PC-3 (cell line): Measurements from ENCODE around the gene STUB1. TPM values are rescaled to one million over a fixed set of nuclear protein-coding genes. Genes with fewer than 3 reads are reported as not detected.

Experiments used
- ATAC-seq: fragments of 200-7000 bp; cut with Tn5 transposase; 2 replicates; pipeline ENCODE4 v1.9.1; 2020; ENCODE audit warnings: mild to moderate bottlenecking, moderate library complexity
- BruUV-seq: library from RNA; stranded (reverse); fragments of 400-500 nt; replicated peaks from 2 replicates; lab custom pipeline; 2021; lab: Mats Ljungman, UMichigan
- CTCF ChIA-PET: fragments of 300-600 bp; sonication (Branson Sonifier 250); formaldehyde crosslinking; loops from one replicate; lab custom pipeline; 2022; ENCODE audit warnings: antibody characterized with exemption; lab: Charles Lee
- POLR2A ChIA-PET: fragments of 300-600 bp; sonication (Branson Sonifier 250); formaldehyde crosslinking; loops from one replicate; lab custom pipeline; 2022; ENCODE audit warnings: antibody characterized with exemption; ENCODE audit not compliant: unreplicated experiment; lab: Charles Lee
- DNase-seq: peaks from one replicate; pipeline ENCODE4 v3.0.0-alpha.2; 2015
- H2AFZ ChIP-seq: fragments of 300-600 bp; sonication (generic); 2 replicates; pipeline ENCODE4 v1.6.0; 2016; ENCODE audit warnings: antibody characterized with exemption, low read length
- H3F3A ChIP-seq: fragments of 300-600 bp; sonication (generic); one replicate; pipeline ENCODE4 v1.6.0; 2017; ENCODE audit warnings: antibody characterized with exemption, low read length, control low read depth, mild to moderate bottlenecking; ENCODE audit not compliant: unreplicated experiment
- H3K27ac ChIP-seq: fragments of 300-600 bp; sonication (generic); 2 replicates; pipeline ENCODE4 v1.5.1; 2016; ENCODE audit warnings: mild to moderate bottlenecking, low read length
- H3K27me3 ChIP-seq: fragments of 300-600 bp; sonication (generic); 2 replicates; pipeline ENCODE4 v1.6.1; 2016; ENCODE audit warnings: low read length, mixed read lengths
- H3K36me3 ChIP-seq: fragments of 300-600 bp; sonication (generic); 2 replicates; pipeline ENCODE4 v1.6.1; 2016; ENCODE audit warnings: low read depth, mixed run types, low read length, mixed read lengths
- H3K4me1 ChIP-seq: fragments of 300-600 bp; sonication (generic); 2 replicates; pipeline ENCODE4 v1.5.1; 2016; ENCODE audit warnings: low read length; ENCODE audit not compliant: insufficient read depth
- H3K4me2 ChIP-seq: fragments of 300-600 bp; sonication (generic); 2 replicates; pipeline ENCODE4 v1.6.0; 2016; ENCODE audit warnings: low read length
- H3K4me3 ChIP-seq: fragments of 300-600 bp; sonication (generic); 2 replicates; pipeline ENCODE4 v1.5.1; 2016; ENCODE audit warnings: mild to moderate bottlenecking, low read length, mixed read lengths
- H3K79me2 ChIP-seq: fragments of 300-600 bp; sonication (generic); 2 replicates; pipeline ENCODE4 v1.6.1; 2017; ENCODE audit warnings: low read length, mixed read lengths
- H3K9ac ChIP-seq: fragments of 300-600 bp; sonication (generic); 2 replicates; pipeline ENCODE4 v1.6.0; 2016; ENCODE audit warnings: mild to moderate bottlenecking, low read length
- H3K9me2 ChIP-seq: fragments of 300-600 bp; sonication (generic); replicated peaks from 2 replicates; pipeline ENCODE4 v1.6.1; 2016; ENCODE audit warnings: mixed run types, low read length, mixed read lengths
- H3K9me3 ChIP-seq: fragments of 300-600 bp; sonication (generic); 2 replicates; pipeline ENCODE4 v1.6.1; 2016; ENCODE audit warnings: low read length, mixed read lengths
- H4K20me1 ChIP-seq: fragments of 300-600 bp; sonication (generic); 2 replicates; pipeline ENCODE4 v1.6.1; 2016; ENCODE audit warnings: low read length, mixed read lengths
- CTCF ChIP-seq: fragments of 300-600 bp; sonication (generic); conservative IDR thresholded peaks from 2 replicates; pipeline ENCODE4 v1.5.1; 2017; ENCODE audit warnings: antibody characterized with exemption, low read depth, mild to moderate bottlenecking, low read length
- EZH2 ChIP-seq: fragments of 300-600 bp; sonication (generic); IDR thresholded peaks from one replicate; pipeline ENCODE4 v1.6.1; 2017; ENCODE audit warnings: antibody characterized with exemption, mild to moderate bottlenecking, low read length; ENCODE audit not compliant: unreplicated experiment
- EZH2phosphoT487 ChIP-seq: fragments of 300-600 bp; sonication (generic); IDR thresholded peaks from 2 replicates; pipeline ENCODE4 v1.6.1; 2018; ENCODE audit warnings: mild to moderate bottlenecking, antibody characterized with exemption, low read length, borderline replicate concordance
- intact Hi-C: fragments of 100-400 bp; cut with micrococcal nuclease; formaldehyde crosslinking; loops from 2 replicates; pipeline ENCODE4 v1.9.0; 2023
- total RNA-seq: library from RNA; depleted of rRNA; stranded (reverse); fragments of >200 nt; gene quantifications from 2 replicates; pipeline ENCODE4 v1.2.3, GENCODE V29; 2014

Gene STUB1
- total RNA-seq, 1 experiment from 2014 or later, result 152 TPM

GRCh38 chr16:638836-639235 is 41.4 kb upstream of the STUB1 start:
- DNase-seq, result no peak
- Histone ChIP-seq H3K4me3 (no peak overlapping the region), H3K36me3 (no peaks in the 10 kb centered on the region), H3K27me3 (no peaks in the 10 kb centered on the region), H3K4me1 (peaks cover 12% of the 10 kb centered on the region; the same call in 1 of the 2 replicates), H3K27ac (no peak overlapping the region), H3K9me2 (no peaks in the 10 kb centered on the region), H3K9me3 (no peaks in the 10 kb centered on the region), H3K9ac (no peak overlapping the region), H3K4me2 (no peak overlapping the region), H3K79me2 (peaks cover 28% of the 10 kb centered on the region), H3F3A (no peaks in the 10 kb centered on the region), H4K20me1 (no peaks in the 10 kb centered on the region), H2AFZ (no peak overlapping the region)
- CTCF ChIA-PET, result no interaction called here
- BruUV-seq, result no TSS peak
- no peak for TF ChIP-seq EZH2phosphoT487
- no peak for TF ChIP-seq EZH2
- no peak for TF ChIP-seq CTCF
- no peak for ATAC-seq
- POLR2A ChIA-PET, result no interaction called here
- intact Hi-C loops, result loop anchor here (5.0 kb wide), 1 partner anchor 52 kb away; no protein-coding TSS in a partner anchor

DNA sequence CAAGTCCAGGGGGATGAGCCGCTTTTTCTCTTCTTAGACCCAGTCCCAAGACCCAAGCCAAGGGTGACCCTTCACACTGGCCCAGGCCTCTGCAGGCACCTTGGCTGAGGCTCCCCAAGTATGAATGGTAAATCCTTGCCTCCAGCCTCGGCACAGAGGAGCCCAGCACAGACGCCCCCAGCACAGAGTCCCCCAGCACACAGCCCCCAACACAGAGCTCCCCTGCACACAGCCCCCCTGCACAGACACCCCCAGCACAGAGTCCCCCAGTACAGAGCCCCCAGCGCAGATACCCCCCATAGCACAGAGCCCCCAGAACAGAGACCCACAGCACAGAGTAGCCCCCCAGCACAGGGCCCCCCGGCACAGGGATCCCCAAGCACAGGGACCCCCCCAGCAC is 39.6 kb upstream of the STUB1 start:
- Histone ChIP-seq H4K20me1 (no peaks in the 10 kb centered on the region), H3K27ac (no peak overlapping the region), H3K79me2 (peaks cover 34% of the 10 kb centered on the region), H3K9me2 (no peaks in the 10 kb centered on the region), H2AFZ (no peak overlapping the region), H3K36me3 (no peaks in the 10 kb centered on the region), H3K4me3 (no peak overlapping the region), H3F3A (no peaks in the 10 kb centered on the region), H3K9ac (no peak overlapping the region), H3K27me3 (no peaks in the 10 kb centered on the region), H3K4me1 (peaks cover 26% of the 10 kb centered on the region), H3K9me3 (no peaks in the 10 kb centered on the region), H3K4me2 (peak overlapping the region; percentile 93; the same call in 1 of the 2 replicates)
- ATAC-seq (no peak), DNase-seq (no peak)
- POLR2A ChIA-PET, result no interaction called here
- no TSS peak for BruUV-seq
- intact Hi-C loops, result no loop called here
- CTCF ChIA-PET, result no interaction called here
- TF ChIP-seq CTCF (no peak), EZH2 (no peak), EZH2phosphoT487 (no peak)

DNA sequence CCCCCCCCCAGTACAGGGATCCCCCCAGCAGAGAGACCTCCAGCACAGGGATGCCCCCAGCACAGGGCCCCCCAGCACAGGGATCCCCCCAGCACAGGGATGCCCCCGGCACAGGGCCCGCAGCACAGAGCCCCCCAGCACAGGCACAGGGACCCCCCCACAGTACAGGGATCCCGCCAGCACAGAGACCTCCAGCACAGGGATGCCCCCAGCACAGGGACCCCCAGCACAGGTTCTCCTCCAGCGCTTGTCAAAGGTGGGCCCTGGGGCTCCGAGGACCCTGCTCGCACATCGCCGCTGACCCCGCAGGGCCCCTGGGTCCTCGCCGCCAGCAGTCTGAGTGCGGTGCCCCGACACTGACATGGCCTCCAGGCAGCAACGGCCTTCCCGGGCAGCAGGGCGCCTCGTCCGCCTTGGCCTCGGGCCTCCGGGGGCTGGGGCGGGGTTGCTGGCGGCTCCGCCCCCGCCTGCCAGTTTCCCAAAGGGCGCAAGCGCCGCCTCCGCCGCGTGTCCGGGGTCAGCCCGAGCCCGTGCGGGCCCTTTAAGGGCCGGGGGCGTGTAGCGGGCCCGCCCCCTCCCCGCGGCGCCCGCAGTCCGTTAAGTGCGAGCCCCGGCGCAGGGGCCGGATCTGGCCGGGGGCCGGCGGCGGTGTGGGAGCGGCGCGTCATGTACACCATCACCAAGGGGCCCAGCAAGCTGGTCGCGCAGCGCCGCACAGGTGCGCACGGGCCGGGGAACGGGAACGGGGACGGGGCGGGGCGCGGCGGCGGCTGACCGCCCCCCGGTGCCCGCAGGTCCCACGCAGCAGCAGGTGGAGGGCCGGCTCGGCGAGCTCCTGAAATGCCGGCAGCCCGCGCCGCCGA is 38.7 kb upstream of the STUB1 start, which contains the start of gene MCRIP2:
Gene MCRIP2 (plus strand): TSS at position 503 of the 863 bp plus-strand sequence. CDS start 164 bp downstream, at position 667.
- Histone ChIP-seq H3K9me3 (no peaks in the 10 kb centered on the region), H3K9ac (peak within 1 kb of the TSS; percentile 67), H4K20me1 (no peaks in the 10 kb centered on the region), H3K36me3 (no peaks in the 10 kb centered on the region), H3K27ac (peak within 1 kb of the TSS; percentile 29), H2AFZ (peak within 1 kb of the TSS; percentile 74), H3K4me1 (peaks cover 34% of the 10 kb centered on the region), H3K27me3 (no peaks in the 10 kb centered on the region), H3K9me2 (no peaks in the 10 kb centered on the region), H3F3A (no peaks in the 10 kb centered on the region), H3K4me2 (peak within 1 kb of the TSS; percentile 93), H3K4me3 (peak within 1 kb of the TSS; percentile 81), H3K79me2 (peaks cover 40% of the 10 kb centered on the region)
- no TSS peak for BruUV-seq
- intact Hi-C loops, result no loop called here
- ATAC-seq (peak; percentile 58), DNase-seq (peak; percentile 80)
- TF ChIP-seq EZH2 (no peak), EZH2phosphoT487 (no peak), CTCF (no peak)
- POLR2A ChIA-PET, result no interaction called here
- CTCF ChIA-PET, result no interaction called here
